HUES6 (cell line): Measurements from ENCODE around the gene IRAK1.
A peak's percentile ranks its signal among the peaks of the same experiment; 100 is the strongest.
"Not testable (repeated sequence)": the region's sequence is repeated elsewhere in the genome, so short reads cannot be mapped to it uniquely, and the experiment has no call there.

Experiments
- H3K27ac ChIP-seq: 2 replicates; pipeline ENCODE4 v1.7.0; 2013; ENCODE audit warnings: low read depth, mild to moderate bottlenecking, low read length, inconsistent platforms
- H3K27me3 ChIP-seq: 2 replicates; pipeline ENCODE4 v1.6.1; 2013; ENCODE audit warnings: low read length; ENCODE audit not compliant: control insufficient read depth, insufficient read depth
- H3K36me3 ChIP-seq: 2 replicates; pipeline ENCODE4 v1.6.1; 2013; ENCODE audit warnings: low read length; ENCODE audit not compliant: control insufficient read depth, insufficient read depth
- H3K4me1 ChIP-seq: 2 replicates; pipeline ENCODE4 v1.6.1; 2013; ENCODE audit warnings: low read length; ENCODE audit not compliant: control insufficient read depth, insufficient read depth
- H3K4me3 ChIP-seq: 2 replicates; pipeline ENCODE4 v1.5.1; 2013; ENCODE audit warnings: low read depth, low read length
- H3K9ac ChIP-seq: one replicate; pipeline ENCODE4 v1.6.1; 2013; ENCODE audit warnings: mild to moderate bottlenecking, low read length
- H3K9me3 ChIP-seq: 2 replicates; pipeline ENCODE4 v1.6.1; 2013; ENCODE audit warnings: low read depth, low read length; ENCODE audit not compliant: control insufficient read depth, insufficient read depth

Gene IRAK1

DNA sequence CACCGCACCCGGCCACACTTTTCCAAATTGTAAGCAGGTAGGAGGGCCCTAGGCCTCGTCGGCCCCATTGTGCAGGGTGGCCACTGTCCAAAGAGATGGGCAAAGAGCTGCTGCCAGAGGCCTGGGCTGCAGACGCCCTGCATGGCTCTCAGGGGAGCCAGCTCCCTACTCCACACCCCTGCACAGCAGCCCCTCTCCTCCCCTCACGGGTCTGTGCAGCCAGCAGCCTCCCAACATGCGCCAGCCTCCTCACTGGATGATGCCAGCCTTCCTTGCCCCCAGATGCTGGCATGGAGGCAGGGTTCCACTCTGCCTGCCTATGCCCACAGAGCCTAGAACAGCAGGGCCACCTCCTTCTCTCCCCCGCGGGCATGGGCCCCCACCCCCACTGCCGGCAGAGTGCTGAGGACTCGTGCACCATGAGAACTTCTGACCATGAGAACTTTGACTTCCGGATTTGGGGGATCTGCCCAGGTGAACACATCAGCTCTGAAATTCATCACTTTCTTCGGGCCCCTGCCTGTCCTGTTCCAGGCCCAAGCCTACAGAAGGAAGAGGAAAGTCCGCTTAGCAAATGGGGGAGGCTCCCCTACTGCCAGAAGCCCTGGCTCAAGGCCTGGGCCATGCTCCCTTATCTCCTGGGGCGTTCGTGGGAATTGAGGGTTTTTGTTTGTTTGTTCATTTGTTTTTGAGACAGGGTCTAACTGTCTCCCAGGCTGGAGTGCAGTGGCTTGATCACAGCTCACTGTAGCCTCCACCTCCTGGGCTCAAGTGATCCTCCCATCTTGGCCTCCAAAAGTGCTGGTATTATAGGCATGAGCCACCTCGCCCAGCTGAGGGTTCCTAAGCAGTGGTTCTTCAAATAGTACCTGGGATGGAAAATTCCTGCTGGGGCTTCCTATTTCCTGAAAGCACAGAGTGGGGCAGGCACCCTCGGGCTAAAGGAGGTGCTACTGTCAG is 8.0 kb downstream of the IRAK1 start:
- Histone ChIP-seq H3K9me3 (peaks cover 14% of the 10 kb centered on the region; the same call in 1 of the 2 replicates), H3K9ac (no peak overlapping the region), H3K27me3 (no peaks in the 10 kb centered on the region), H3K4me1 (peaks cover 27% of the 10 kb centered on the region; the same call in 1 of the 2 replicates), H3K36me3 (peaks cover 30% of the 10 kb centered on the region), H3K27ac (no peak overlapping the region), H3K4me3 (no peak overlapping the region)

DNA sequence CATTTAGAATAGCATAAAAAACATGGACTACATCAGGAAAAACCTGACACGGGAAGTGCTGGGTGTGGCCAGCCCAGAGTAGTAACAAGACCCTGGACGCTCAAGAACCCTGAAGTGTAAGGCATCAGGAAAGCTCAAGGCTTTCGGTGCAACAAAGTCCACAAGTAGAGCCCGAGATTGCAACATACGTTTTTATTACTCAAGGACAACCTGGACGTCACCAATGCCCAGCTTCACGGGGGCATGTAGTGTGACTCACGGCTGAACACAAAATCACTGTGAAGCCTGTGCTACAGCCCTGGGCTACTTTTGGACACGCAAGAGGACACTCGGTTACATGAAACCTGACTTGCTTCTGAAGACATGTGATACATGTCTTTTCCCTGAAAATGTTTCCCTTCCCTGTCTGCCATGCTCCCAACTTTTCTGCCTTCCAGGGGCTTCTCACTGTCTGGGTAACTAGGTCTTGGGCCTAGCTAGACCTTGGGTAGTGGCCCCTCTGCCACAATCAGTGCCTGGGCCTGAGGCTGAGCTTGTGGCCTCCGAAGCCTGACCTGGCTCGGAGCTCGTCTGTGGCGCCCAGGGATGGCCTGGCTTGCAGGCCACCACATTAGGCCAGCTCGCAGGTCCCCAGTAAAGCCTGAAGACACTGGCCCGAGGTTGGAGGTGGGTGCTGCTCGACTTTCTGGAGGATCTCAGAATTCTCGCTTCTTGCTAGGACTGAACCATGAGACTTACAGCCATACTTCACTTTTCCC is 9.2 kb downstream of the IRAK1 start:
- peaks cover 22% of the 10 kb centered on the region; the same call in 1 of the 2 replicates for H3K4me1 ChIP-seq
- H3K4me3 ChIP-seq, result no peak overlapping the region
- H3K27me3 ChIP-seq, result no peaks in the 10 kb centered on the region
- no peak overlapping the region for H3K9ac ChIP-seq
- peaks cover 22% of the 10 kb centered on the region for H3K36me3 ChIP-seq
- H3K9me3 ChIP-seq, result peaks cover 14% of the 10 kb centered on the region; the same call in 1 of the 2 replicates
- no peak overlapping the region for H3K27ac ChIP-seq

DNA sequence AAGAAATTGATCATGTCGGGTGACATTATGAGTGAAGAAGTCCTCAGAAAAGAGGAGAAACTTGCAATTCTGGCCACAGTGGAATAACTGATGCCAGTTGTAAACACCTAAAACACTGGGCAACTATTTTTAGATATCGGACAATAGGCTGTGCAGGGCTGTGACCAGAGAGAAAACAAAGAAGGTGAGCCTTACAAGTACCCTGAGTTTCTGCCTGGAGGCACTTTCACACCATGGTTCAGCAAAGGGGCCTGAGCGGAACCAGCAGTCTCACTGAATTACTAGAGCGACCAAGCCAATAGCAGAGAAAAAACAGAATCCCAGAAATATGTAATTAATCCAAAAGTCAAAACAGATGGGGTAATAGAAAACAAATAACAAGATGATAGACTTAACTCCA is 11.2 kb downstream of the IRAK1 start:
- no peak overlapping the region for H3K27ac ChIP-seq
- H3K4me3 ChIP-seq, result no peak overlapping the region
- H3K9me3 ChIP-seq, result peaks cover 14% of the 10 kb centered on the region; the same call in 1 of the 2 replicates
- H3K9ac ChIP-seq, result no peak overlapping the region
- H3K27me3 ChIP-seq, result no peaks in the 10 kb centered on the region
- peaks cover 21% of the 10 kb centered on the region for H3K36me3 ChIP-seq
- H3K4me1 ChIP-seq, result peaks cover 14% of the 10 kb centered on the region; the same call in 1 of the 2 replicates

DNA sequence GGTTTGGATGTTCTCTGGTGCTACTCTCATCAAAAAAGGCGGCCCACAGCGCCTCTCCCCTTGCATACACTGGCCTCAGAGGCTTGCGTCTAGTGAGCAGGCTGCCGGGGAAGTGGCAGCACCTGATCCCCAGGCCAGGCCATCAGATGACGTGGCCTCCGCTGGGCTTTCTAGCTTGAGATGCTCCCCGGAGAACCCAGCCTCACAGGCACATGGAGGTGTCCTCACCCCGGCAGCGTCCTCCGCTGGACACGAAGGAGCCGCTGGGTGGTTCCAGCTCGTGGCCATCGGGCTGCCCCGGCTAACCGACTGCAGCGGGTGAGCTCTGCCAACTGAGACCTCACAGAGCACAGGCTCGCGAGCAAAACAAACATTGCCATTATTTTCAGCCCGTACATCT is 12.8 kb downstream of the IRAK1 start:
- Histone ChIP-seq H3K27ac (no peak overlapping the region), H3K27me3 (no peaks in the 10 kb centered on the region), H3K4me3 (no peak overlapping the region), H3K9me3 (peaks cover 13% of the 10 kb centered on the region; the same call in 1 of the 2 replicates), H3K4me1 (peaks cover 6% of the 10 kb centered on the region), H3K9ac (no peak overlapping the region), H3K36me3 (peaks cover 14% of the 10 kb centered on the region)

- peaks cover 3% of the 10 kb centered on the region; the same call in 1 of the 2 replicates for H3K36me3 ChIP-seq
- H3K9ac ChIP-seq, result no peak overlapping the region
- H3K4me3 ChIP-seq, result no peak overlapping the region
- H3K27me3 ChIP-seq, result no peaks in the 10 kb centered on the region
- H3K4me1 ChIP-seq, result peaks cover 18% of the 10 kb centered on the region
- H3K9me3 ChIP-seq, result peaks cover 3% of the 10 kb centered on the region; the same call in 1 of the 2 replicates
- no peak overlapping the region for H3K27ac ChIP-seq
Measured at GRCh38 chrX:154004315-154004714, 15.4 kb downstream of the IRAK1 start.

GRCh38 chrX:154002215-154002719 is 17.4 kb downstream of the IRAK1 start:
- peaks cover 3% of the 10 kb centered on the region; the same call in 1 of the 2 replicates for H3K36me3 ChIP-seq
- H3K4me1 ChIP-seq, result peaks cover 20% of the 10 kb centered on the region
- no peak overlapping the region for H3K4me3 ChIP-seq
- no peaks in the 10 kb centered on the region for H3K27me3 ChIP-seq
- H3K9ac ChIP-seq, result peak overlapping the region; percentile 79
- H3K9me3 ChIP-seq, result peaks cover 6% of the 10 kb centered on the region; the same call in 1 of the 2 replicates
- H3K27ac ChIP-seq, result peak overlapping the region; percentile 81; the same call in 1 of the 2 replicates

GRCh38 chrX:154000051-154000450 is 19.7 kb downstream of the IRAK1 start:
- Histone ChIP-seq H3K36me3 (no peaks in the 10 kb centered on the region), H3K4me1 (peaks cover 20% of the 10 kb centered on the region), H3K9ac (no peak overlapping the region), H3K27ac (no peak overlapping the region), H3K4me3 (no peak overlapping the region), H3K27me3 (no peaks in the 10 kb centered on the region), H3K9me3 (peaks cover 8% of the 10 kb centered on the region; the same call in 1 of the 2 replicates)

GRCh38 chrX:153999359-154000037 is 20.2 kb downstream of the IRAK1 start:
- H3K27me3 ChIP-seq, result no peaks in the 10 kb centered on the region
- H3K4me3 ChIP-seq, result no peak overlapping the region
- H3K4me1 ChIP-seq, result peaks cover 20% of the 10 kb centered on the region
- peaks cover 9% of the 10 kb centered on the region; the same call in 1 of the 2 replicates for H3K9me3 ChIP-seq
- peak overlapping the region; percentile 36 for H3K9ac ChIP-seq
- H3K27ac ChIP-seq, result no peak overlapping the region
- no peaks in the 10 kb centered on the region for H3K36me3 ChIP-seq

GRCh38 chrX:153995504-153995903 is 24.2 kb downstream of the IRAK1 start:
- Histone ChIP-seq H3K4me1 (peaks cover 11% of the 10 kb centered on the region; the same call in 1 of the 2 replicates), H3K4me3 (no peak overlapping the region), H3K27ac (no peak overlapping the region), H3K27me3 (no peaks in the 10 kb centered on the region), H3K9ac (no peak overlapping the region), H3K36me3 (no peaks in the 10 kb centered on the region), H3K9me3 (peaks cover 12% of the 10 kb centered on the region; the same call in 1 of the 2 replicates)

DNA sequence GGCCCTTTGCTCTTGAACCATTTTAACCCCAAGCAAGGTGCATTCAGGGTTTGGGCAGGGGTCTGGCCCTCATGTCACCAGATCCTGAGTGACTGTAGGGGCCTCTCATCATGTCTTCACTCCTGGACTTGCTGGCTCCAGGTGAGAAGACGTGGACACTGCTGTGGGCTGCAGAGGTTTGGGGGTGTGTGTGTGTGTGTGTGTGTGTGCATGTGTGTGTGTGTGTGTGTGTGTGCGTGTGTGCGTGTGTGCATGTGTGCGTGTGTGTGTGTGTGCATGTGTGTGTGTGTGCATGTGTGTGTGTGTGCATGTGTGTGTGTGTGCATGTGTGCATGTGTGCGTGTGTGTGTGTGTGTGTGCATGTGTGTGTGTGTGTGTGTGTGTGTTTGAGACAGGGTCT is 25.3 kb downstream of the IRAK1 start:
- H3K9me3 ChIP-seq, result peaks cover 12% of the 10 kb centered on the region; the same call in 1 of the 2 replicates
- H3K4me1 ChIP-seq, H3K27ac ChIP-seq, H3K36me3 ChIP-seq, H3K9ac ChIP-seq, H3K27me3 ChIP-seq, H3K4me3 ChIP-seq: not testable (repeated sequence)
